HUES48 (cell line): ENCODE data around the gene SLC7A9.
"Not testable (repeated sequence)": the region's sequence is repeated elsewhere in the genome, so short reads cannot be mapped to it uniquely, and the experiment has no call there.

ENCODE experiments used
- H3K27ac ChIP-seq: one replicate; pipeline ENCODE4 v1.7.0; 2013; ENCODE audit warnings: low read depth, low read length, inconsistent platforms
- H3K27me3 ChIP-seq: 2 replicates; pipeline ENCODE4 v1.6.1; 2013; ENCODE audit warnings: mild to moderate bottlenecking, low read length; ENCODE audit not compliant: control insufficient read depth, insufficient read depth
- H3K36me3 ChIP-seq: 2 replicates; pipeline ENCODE4 v1.6.1; 2013; ENCODE audit warnings: low read length; ENCODE audit not compliant: control insufficient read depth, insufficient read depth
- H3K4me1 ChIP-seq: 2 replicates; pipeline ENCODE4 v1.6.1; 2013; ENCODE audit warnings: mild to moderate bottlenecking, low read length; ENCODE audit not compliant: control insufficient read depth, insufficient read depth
- H3K4me3 ChIP-seq: 2 replicates; pipeline ENCODE4 v1.5.1; 2013; ENCODE audit warnings: mild to moderate bottlenecking, low read depth, low read length
- H3K9ac ChIP-seq: 2 replicates; pipeline ENCODE4 v1.6.1; 2013; ENCODE audit warnings: mild to moderate bottlenecking, low read depth, low read length, moderate library complexity
- H3K9me3 ChIP-seq: 2 replicates; pipeline ENCODE4 v1.6.1; 2013; ENCODE audit warnings: low read length; ENCODE audit not compliant: control insufficient read depth, insufficient read depth

SLC7A9 gene

DNA sequence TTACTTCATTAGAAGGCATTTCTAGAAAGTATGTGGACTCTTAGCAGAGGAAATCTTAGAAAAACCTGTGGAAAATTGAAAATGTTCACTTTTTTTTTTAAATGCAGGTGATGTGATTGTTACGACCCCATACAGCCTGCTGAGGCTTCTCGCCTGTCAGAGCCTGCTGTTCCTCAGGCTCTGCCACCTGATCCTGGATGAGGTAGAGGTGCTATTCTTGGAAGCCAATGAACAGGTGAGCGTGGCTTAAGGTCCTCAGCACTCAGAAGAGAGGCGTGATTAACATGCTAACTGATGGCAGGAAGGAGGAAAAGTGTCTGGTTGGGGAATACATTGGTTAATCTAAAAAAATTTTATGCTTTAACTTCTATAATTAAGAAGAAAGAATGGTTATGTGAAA lies 71.4 kb downstream of the SLC7A9 start:
- no peaks in the 10 kb centered on the region for H3K36me3 ChIP-seq
- H3K9me3 ChIP-seq: no peaks in the 10 kb centered on the region
- H3K4me1 ChIP-seq: peaks cover 3% of the 10 kb centered on the region; the same call in 1 of the 2 replicates
- H3K27me3 ChIP-seq: no peaks in the 10 kb centered on the region
- no peak overlapping the region for H3K27ac ChIP-seq
- no peak overlapping the region for H3K4me3 ChIP-seq
- no peak overlapping the region for H3K9ac ChIP-seq

DNA sequence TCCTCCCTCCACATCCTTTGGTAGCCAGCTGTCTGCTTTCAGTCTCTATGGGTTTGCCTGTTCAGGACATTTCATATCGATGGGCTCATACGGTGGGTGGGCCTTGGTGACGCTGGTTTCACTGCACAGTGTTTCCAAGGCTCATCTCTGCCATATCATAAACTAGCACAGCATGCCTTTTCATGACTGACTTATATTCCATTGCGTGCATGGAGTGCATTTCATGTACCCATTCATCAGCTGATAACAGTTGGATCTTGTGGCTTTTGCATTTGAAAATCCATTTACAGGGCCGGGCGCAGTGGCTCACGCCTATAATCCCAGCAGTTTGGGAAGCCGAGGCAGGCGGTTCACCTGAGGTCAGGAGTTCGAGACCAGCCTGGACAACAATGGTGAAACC lies 80.1 kb downstream of the SLC7A9 start:
- peaks cover 5% of the 10 kb centered on the region; the same call in 1 of the 2 replicates for H3K4me1 ChIP-seq
- no peaks in the 10 kb centered on the region for H3K9me3 ChIP-seq
- no peak overlapping the region for H3K27ac ChIP-seq
- no peaks in the 10 kb centered on the region for H3K36me3 ChIP-seq
- H3K4me3 ChIP-seq: no peak overlapping the region
- no peak overlapping the region for H3K9ac ChIP-seq
- no peaks in the 10 kb centered on the region for H3K27me3 ChIP-seq

DNA sequence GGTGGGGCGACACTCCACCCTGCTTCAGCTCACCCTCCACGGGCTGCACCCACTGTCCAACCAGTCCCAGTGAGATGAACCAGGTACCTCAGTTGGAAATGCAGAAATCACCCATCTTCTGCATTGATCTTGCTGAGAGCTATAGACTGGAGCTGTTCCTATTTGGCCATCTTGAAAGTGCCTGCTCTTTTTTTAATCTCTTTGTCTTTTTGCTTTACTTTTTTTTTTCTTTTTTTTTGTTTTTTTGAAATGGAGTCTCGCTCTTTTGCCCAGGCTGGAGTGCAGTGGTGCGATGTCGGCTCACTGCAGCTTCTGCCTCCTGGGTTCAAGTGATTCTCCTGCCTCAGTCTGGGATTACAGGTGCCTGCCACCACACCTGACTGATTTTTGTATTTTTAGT lies 81.7 kb downstream of the SLC7A9 start:
- H3K4me1 ChIP-seq, H3K27ac ChIP-seq, H3K27me3 ChIP-seq, H3K9me3 ChIP-seq, H3K36me3 ChIP-seq, H3K9ac ChIP-seq, H3K4me3 ChIP-seq: not testable (repeated sequence)

DNA sequence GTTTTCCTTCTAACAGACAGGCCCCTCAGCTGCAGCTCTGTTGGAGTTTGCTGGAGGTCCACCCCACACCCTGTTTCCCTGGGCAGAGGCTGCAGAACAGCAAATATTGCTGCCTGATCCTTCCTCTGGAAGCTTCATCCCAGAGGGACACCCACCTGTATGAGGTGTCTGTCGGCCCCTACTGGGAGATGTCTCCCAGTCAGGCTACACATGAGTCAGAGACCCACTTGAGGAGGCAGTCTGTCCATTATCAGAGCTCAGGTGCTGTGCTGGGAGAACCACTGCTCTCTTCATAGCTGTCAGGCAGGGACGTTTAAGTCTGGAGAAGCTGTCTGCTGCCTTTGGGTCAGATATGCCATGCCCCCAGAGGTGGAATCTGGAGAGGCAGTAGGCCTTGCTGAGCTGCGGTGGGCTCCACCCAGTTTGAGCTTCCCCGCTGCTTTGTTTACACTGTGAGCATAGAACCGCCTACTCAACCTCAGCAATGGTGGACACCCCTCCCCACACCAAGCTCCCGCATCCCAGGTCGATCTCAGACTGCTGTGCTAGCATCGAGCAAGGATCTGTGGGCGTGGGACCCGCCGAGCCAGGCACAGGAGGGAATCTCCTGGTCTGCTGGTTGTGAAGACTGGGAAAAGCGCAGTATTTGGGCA lies 82.3 kb downstream of the SLC7A9 start:
- H3K27ac ChIP-seq: peak overlapping the region; percentile 18
- H3K9me3 ChIP-seq, H3K36me3 ChIP-seq, H3K9ac ChIP-seq, H3K4me3 ChIP-seq, H3K4me1 ChIP-seq, H3K27me3 ChIP-seq: not testable (repeated sequence)

DNA sequence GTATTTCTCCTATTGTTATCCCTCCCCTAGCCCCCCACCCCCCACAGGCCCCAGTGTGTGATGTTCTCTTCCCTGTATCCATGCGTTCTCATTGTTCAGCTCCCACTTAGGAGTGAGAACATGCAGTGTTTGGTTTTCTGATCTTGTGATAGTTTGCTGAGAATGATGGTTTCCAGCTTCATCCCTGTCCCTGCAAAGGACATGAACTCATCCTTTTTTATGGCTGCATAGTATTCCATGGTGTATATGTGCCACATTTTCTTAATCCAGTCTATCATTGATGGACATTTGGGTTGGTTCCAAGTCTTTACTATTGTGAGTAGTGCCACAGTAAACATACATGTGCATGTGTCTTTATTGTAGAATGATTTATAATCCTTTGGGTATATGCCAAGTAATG lies 87.5 kb downstream of the SLC7A9 start:
- not testable (repeated sequence) for H3K9me3 ChIP-seq, H3K36me3 ChIP-seq, H3K4me1 ChIP-seq, H3K27ac ChIP-seq, H3K4me3 ChIP-seq, H3K27me3 ChIP-seq, H3K9ac ChIP-seq

DNA sequence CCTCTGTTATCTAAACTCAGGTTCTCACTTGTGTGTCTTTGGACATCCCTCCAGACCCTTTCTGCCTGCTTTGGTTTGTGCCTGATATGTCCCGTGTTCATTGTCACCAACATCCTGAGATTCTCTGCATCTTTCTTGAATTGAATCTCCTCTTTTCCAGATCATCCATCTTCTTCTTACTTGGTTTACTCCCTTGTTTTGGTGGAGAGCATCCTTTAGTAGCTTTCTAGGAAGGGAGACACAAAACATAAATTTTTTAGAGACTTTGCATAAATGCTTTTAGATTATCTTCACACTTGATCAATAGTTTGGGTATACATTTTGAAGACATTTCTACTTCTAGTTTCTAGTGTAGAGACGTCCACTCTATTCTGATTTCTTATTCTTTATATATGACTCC lies 88.3 kb downstream of the SLC7A9 start:
- Histone ChIP-seq H3K27me3 (no peaks in the 10 kb centered on the region), H3K36me3 (no peaks in the 10 kb centered on the region), H3K4me3 (no peak overlapping the region), H3K9me3 (no peaks in the 10 kb centered on the region; the same call in 1 of the 2 replicates), H3K9ac (no peak overlapping the region), H3K27ac (no peak overlapping the region), H3K4me1 (peaks cover 9% of the 10 kb centered on the region)
